HCT116 (cell line): ENCODE data around the gene LIN52. TPM values are rescaled to one million over a fixed set of nuclear protein-coding genes. Genes with fewer than 3 reads are reported as not detected.

ENCODE experiments used
- ATAC-seq: fragments of 200-7000 bp; cut with Tn5 transposase; 2 replicates; pipeline ENCODE4 v1.9.1; 2020; ENCODE audit warnings: mild to moderate bottlenecking, moderate library complexity
- BruUV-seq: library from RNA; stranded (reverse); fragments of 400-500 nt; replicated peaks from 2 replicates; lab custom pipeline; 2021; lab: Mats Ljungman, UMichigan
- CTCF ChIA-PET: fragments of 300-600 bp; sonication (Branson Sonifier 250); formaldehyde crosslinking; loops from one replicate; lab custom pipeline; 2021; ENCODE audit warnings: antibody characterized with exemption; lab: Charles Lee
- POLR2A ChIA-PET: fragments of 300-600, 350-600 bp; sonication (Branson Sonifier 250); formaldehyde crosslinking; loops from one replicate; lab custom pipeline; 2021; ENCODE audit warnings: antibody characterized with exemption; lab: Charles Lee
- RAD21 ChIA-PET, 2 experiments: fragments of 300-600 bp; sonication (Branson Sonifier 250); formaldehyde crosslinking; loops; one replicate each; lab custom pipeline; 2023; ENCODE audit warnings: low total read pairs in 2 of 2; ENCODE audit not compliant: uncharacterized antibody in 2 of 2, unreplicated experiment in 2 of 2, low non-redundant PET in 1 of 2; lab: Charles Lee
- DNase-seq: peaks from one replicate; pipeline ENCODE4 v3.0.0-alpha.2; 2010; ENCODE audit warnings: low read depth, low spot score
- H2AFZ ChIP-seq: fragments of 200-600 bp; shearing (Covaris generic), sonication (generic); 2 replicates; pipeline ENCODE4 v1.6.1; 2017; ENCODE audit warnings: low read depth, mixed run types, mixed read lengths, antibody characterized with exemption, low read length; ENCODE audit not compliant: poor library complexity, severe bottlenecking
- H3K27ac ChIP-seq: 2 replicates; pipeline ENCODE4 v1.5.1; 2012; ENCODE audit warnings: low read depth, low read length
- H3K27me3 ChIP-seq: fragments of 200-600 bp; sonication (generic); 2 replicates; pipeline ENCODE4 v1.6.1; 2016; ENCODE audit warnings: mixed run types, low read length, mixed read lengths; ENCODE audit not compliant: insufficient read depth
- H3K36me3 ChIP-seq, 2 experiments: fragments of 200-500 bp in 1 of 2; fragments of 200-600 bp in 1 of 2; sonication (Bioruptor generic) in 1 of 2; sonication (generic) in 1 of 2; 2 replicates each; pipeline versions ENCODE4 v1.5.1 to v1.6.1; 2014 to 2016; ENCODE audit warnings: low read length in 2 of 2, inconsistent platforms in 1 of 2, mixed read lengths in 1 of 2, mixed run types in 1 of 2; ENCODE audit not compliant: insufficient read depth in 2 of 2, control insufficient read depth in 1 of 2
- H3K4me1 ChIP-seq, 2 experiments: fragments of 200-600 bp in 1 of 2; sonication (generic) in 1 of 2; 2 replicates each; pipeline versions ENCODE4 v1.5.1 to v1.6.1; 2012 to 2017; ENCODE audit warnings: low read length in 2 of 2, inconsistent platforms in 1 of 2, mild to moderate bottlenecking in 1 of 2, mixed read lengths in 1 of 2, mixed run types in 1 of 2, moderate library complexity in 1 of 2; ENCODE audit not compliant: insufficient read depth in 2 of 2, control insufficient read depth in 1 of 2
- H3K4me2 ChIP-seq: fragments of 200-600 bp; sonication (generic); 2 replicates; pipeline ENCODE4 v1.6.1; 2017; ENCODE audit warnings: mixed run types, low read length, mixed read lengths
- H3K4me3 ChIP-seq, 2 experiments: fragments of 200-600 bp in 1 of 2; sonication (generic) in 1 of 2; replicated peaks in 1 of 2; 2 replicates each; pipeline ENCODE4 v1.5.1; 2011 to 2016; ENCODE audit warnings: low read length in 2 of 2, control low read depth in 1 of 2, low read depth in 1 of 2, mild to moderate bottlenecking in 1 of 2, mixed read lengths in 1 of 2, mixed run types in 1 of 2
- H3K79me2 ChIP-seq: fragments of 200-600 bp; sonication (generic); 2 replicates; pipeline ENCODE4 v1.6.1; 2017; ENCODE audit warnings: mild to moderate bottlenecking, mixed run types, low read length, moderate library complexity, mixed read lengths; ENCODE audit not compliant: insufficient read depth
- H3K9ac ChIP-seq: fragments of 200-600 bp; sonication (generic); 2 replicates; pipeline ENCODE4 v1.6.1; 2016; ENCODE audit warnings: low read length, mixed read lengths
- H3K9me2 ChIP-seq: fragments of 200-600 bp; sonication (generic), shearing (Covaris generic); 2 replicates; pipeline ENCODE4 v1.6.1; 2017; ENCODE audit warnings: mixed run types, mild to moderate bottlenecking, moderate library complexity; ENCODE audit not compliant: insufficient read depth
- H3K9me3 ChIP-seq, 2 experiments: fragments of 200-500 bp in 1 of 2; fragments of 200-600 bp in 1 of 2; sonication (Bioruptor generic) in 1 of 2; sonication (generic) in 1 of 2; 2 replicates each; pipeline ENCODE4 v1.6.1; 2014 to 2017; ENCODE audit warnings: low read length in 2 of 2, mixed read lengths in 2 of 2, inconsistent platforms in 1 of 2, low read depth in 1 of 2, mild to moderate bottlenecking in 1 of 2, mixed run types in 1 of 2, moderate library complexity in 1 of 2; ENCODE audit not compliant: control insufficient read depth in 1 of 2, insufficient read depth in 1 of 2
- H4K20me1 ChIP-seq: fragments of 200-600 bp; sonication (generic), shearing (Covaris generic); 2 replicates; pipeline ENCODE4 v1.6.1; 2017; ENCODE audit warnings: mixed run types, mild to moderate bottlenecking, moderate library complexity; ENCODE audit not compliant: insufficient read depth
- CEBPB ChIP-seq: IDR thresholded peaks from 2 replicates; pipeline ENCODE4 v1.6.1; 2012; ENCODE audit warnings: low read depth
- EGR1 ChIP-seq: IDR thresholded peaks from 2 replicates; pipeline ENCODE4 v1.6.1; 2012; ENCODE audit warnings: low read depth
- ELF1 ChIP-seq: IDR thresholded peaks from 2 replicates; pipeline ENCODE4 v1.6.1; 2012; ENCODE audit warnings: low read depth, borderline replicate concordance
- EZH2 ChIP-seq: fragments of 200-600 bp; sonication (generic); IDR thresholded peaks from 2 replicates; pipeline ENCODE4 v1.6.1; 2017; ENCODE audit warnings: antibody characterized with exemption, mixed run types
- EZH2phosphoT487 ChIP-seq: fragments of 200-600 bp; IDR thresholded peaks from 2 replicates; pipeline ENCODE4 v1.6.1; 2018; ENCODE audit warnings: antibody characterized with exemption, borderline replicate concordance
- POLR2A ChIP-seq: IDR thresholded peaks from 2 replicates; pipeline ENCODE4 v1.7.0; 2011; ENCODE audit warnings: borderline replicate concordance; ENCODE audit not compliant: insufficient read depth, insufficient read length; ENCODE audit errors: extremely low read depth
- YY1 ChIP-seq: IDR thresholded peaks from 2 replicates; pipeline ENCODE4 v1.6.1; 2011; ENCODE audit warnings: low read length, low read depth, moderate library complexity, mild to moderate bottlenecking; ENCODE audit not compliant: insufficient replicate concordance; ENCODE audit errors: extremely low read depth
- ZFX ChIP-seq: fragments of 450-650 bp; IDR thresholded peaks from 2 replicates; pipeline ENCODE4 v1.6.1; 2017
- ZNF274 ChIP-seq: fragments of 200-500 bp; sonication (Bioruptor generic); IDR thresholded peaks from 2 replicates; pipeline ENCODE4 v1.6.1; 2014; ENCODE audit warnings: mild to moderate bottlenecking, low read depth, low read length, inconsistent platforms
- intact Hi-C: fragments of 100-400 bp; cut with micrococcal nuclease; formaldehyde crosslinking; loops from 2 replicates; pipeline ENCODE4 v1.10.0; 2022
- total RNA-seq: library from RNA; stranded (reverse); gene quantifications from one replicate; pipeline ENCODE4 v1.2.1, GENCODE V29; 2021; ENCODE audit not compliant: unreplicated experiment
- TF ChIP-seq, protein P1 (sequence below): IDR thresholded peaks from 2 replicates; pipeline ENCODE4 v1.6.1; 2012; ENCODE audit warnings: low read depth
- TF ChIP-seq, protein P2 (sequence below): IDR thresholded peaks from 2 replicates; pipeline ENCODE4 v1.6.1; 2011; ENCODE audit warnings: mild to moderate bottlenecking, low read length, moderate library complexity; ENCODE audit not compliant: insufficient replicate concordance; ENCODE audit errors: extremely low read depth
- TF ChIP-seq, protein P3 (sequence below), 3 experiments: fragments of 200-600 bp in 1 of 3; sonication (generic) in 1 of 3; IDR thresholded peaks in 2 of 3; conservative IDR thresholded peaks in 1 of 3; 2 replicates each; pipeline ENCODE4 v1.5.1; 2012 to 2017; ENCODE audit warnings: low read depth in 2 of 3, low read length in 2 of 3, antibody characterized with exemption in 1 of 3, borderline replicate concordance in 1 of 3, control low read depth in 1 of 3, mild to moderate bottlenecking in 1 of 3, mixed read lengths in 1 of 3, mixed run types in 1 of 3, moderate library complexity in 1 of 3; ENCODE audit not compliant: insufficient read depth in 1 of 3

The LIN52 gene
- total RNA-seq, 1 experiment from 2014 or later = 9.6 TPM

DNA sequence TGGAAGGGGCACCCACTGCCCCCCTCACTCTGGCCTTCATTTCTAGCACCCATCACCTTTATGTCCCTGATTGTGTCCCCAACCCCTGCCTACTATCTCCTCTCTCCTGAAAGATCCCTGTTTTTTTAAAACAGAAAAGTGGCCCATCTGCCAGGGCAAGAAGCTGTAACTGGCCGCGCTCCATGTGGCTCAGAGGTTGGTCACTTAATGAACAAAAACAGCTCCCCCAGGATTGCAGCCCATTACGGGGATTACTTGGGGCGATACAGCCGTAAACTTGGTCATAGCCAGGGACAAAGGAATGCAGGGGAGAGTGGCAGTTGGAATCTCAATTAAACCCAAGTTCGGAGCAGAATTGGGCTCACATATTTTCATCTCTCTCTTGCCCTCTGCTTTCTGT, 119.7 kb downstream of the LIN52 start:
- intact Hi-C loops = loop anchor here (10.0 kb wide), 1 partner anchor 270 kb away; no protein-coding TSS in a partner anchor
- no TSS peak for BruUV-seq
- ATAC-seq = no peak

More for the DNA sequence above, 119.7 kb downstream of the LIN52 start:
- ChIA-PET POLR2A (no interaction called here), CTCF (no interaction called here), RAD21 (no interaction called here)
- TF ChIP-seq ELF1 (no peak), CEBPB (no peak), EGR1 (no peak), YY1 (no peak), POLR2A (no peak), ZFX (no peak), EZH2 (no peak), ZNF274 (no peak), EZH2phosphoT487 (no peak)
- TF ChIP-seq, protein P1, sequence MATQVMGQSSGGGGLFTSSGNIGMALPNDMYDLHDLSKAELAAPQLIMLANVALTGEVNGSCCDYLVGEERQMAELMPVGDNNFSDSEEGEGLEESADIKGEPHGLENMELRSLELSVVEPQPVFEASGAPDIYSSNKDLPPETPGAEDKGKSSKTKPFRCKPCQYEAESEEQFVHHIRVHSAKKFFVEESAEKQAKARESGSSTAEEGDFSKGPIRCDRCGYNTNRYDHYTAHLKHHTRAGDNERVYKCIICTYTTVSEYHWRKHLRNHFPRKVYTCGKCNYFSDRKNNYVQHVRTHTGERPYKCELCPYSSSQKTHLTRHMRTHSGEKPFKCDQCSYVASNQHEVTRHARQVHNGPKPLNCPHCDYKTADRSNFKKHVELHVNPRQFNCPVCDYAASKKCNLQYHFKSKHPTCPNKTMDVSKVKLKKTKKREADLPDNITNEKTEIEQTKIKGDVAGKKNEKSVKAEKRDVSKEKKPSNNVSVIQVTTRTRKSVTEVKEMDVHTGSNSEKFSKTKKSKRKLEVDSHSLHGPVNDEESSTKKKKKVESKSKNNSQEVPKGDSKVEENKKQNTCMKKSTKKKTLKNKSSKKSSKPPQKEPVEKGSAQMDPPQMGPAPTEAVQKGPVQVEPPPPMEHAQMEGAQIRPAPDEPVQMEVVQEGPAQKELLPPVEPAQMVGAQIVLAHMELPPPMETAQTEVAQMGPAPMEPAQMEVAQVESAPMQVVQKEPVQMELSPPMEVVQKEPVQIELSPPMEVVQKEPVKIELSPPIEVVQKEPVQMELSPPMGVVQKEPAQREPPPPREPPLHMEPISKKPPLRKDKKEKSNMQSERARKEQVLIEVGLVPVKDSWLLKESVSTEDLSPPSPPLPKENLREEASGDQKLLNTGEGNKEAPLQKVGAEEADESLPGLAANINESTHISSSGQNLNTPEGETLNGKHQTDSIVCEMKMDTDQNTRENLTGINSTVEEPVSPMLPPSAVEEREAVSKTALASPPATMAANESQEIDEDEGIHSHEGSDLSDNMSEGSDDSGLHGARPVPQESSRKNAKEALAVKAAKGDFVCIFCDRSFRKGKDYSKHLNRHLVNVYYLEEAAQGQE = no peak
- TF ChIP-seq, protein P2, sequence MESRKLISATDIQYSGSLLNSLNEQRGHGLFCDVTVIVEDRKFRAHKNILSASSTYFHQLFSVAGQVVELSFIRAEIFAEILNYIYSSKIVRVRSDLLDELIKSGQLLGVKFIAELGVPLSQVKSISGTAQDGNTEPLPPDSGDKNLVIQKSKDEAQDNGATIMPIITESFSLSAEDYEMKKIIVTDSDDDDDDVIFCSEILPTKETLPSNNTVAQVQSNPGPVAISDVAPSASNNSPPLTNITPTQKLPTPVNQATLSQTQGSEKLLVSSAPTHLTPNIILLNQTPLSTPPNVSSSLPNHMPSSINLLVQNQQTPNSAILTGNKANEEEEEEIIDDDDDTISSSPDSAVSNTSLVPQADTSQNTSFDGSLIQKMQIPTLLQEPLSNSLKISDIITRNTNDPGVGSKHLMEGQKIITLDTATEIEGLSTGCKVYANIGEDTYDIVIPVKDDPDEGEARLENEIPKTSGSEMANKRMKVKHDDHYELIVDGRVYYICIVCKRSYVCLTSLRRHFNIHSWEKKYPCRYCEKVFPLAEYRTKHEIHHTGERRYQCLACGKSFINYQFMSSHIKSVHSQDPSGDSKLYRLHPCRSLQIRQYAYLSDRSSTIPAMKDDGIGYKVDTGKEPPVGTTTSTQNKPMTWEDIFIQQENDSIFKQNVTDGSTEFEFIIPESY = no peak
- TF ChIP-seq, protein P3, sequence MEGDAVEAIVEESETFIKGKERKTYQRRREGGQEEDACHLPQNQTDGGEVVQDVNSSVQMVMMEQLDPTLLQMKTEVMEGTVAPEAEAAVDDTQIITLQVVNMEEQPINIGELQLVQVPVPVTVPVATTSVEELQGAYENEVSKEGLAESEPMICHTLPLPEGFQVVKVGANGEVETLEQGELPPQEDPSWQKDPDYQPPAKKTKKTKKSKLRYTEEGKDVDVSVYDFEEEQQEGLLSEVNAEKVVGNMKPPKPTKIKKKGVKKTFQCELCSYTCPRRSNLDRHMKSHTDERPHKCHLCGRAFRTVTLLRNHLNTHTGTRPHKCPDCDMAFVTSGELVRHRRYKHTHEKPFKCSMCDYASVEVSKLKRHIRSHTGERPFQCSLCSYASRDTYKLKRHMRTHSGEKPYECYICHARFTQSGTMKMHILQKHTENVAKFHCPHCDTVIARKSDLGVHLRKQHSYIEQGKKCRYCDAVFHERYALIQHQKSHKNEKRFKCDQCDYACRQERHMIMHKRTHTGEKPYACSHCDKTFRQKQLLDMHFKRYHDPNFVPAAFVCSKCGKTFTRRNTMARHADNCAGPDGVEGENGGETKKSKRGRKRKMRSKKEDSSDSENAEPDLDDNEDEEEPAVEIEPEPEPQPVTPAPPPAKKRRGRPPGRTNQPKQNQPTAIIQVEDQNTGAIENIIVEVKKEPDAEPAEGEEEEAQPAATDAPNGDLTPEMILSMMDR (IDR thresholded peaks at IDR 0.05 in 2 of 3, conservative IDR thresholded peaks at IDR 0.05 in 1 of 3; ENCODE audit: borderline replicate concordance in 1 of 3, insufficient read depth in 1 of 3, low read depth in 2 of 3, low read length in 2 of 3) = no peak
- DNase-seq = no peak
- no peaks in the 10 kb centered on the region for H3K9me2 ChIP-seq
- no peaks in the 10 kb centered on the region for H3K4me1 ChIP-seq
- no peaks in the 10 kb centered on the region for H3K27me3 ChIP-seq
- no peak overlapping the region for H3K9ac ChIP-seq
- no peaks in the 10 kb centered on the region; a peak in 1 of 4 replicates for H3K36me3 ChIP-seq
- H3K79me2 ChIP-seq = no peaks in the 10 kb centered on the region
- no peaks in the 10 kb centered on the region for H4K20me1 ChIP-seq
- no peak overlapping the region for H2AFZ ChIP-seq
- H3K9me3 ChIP-seq = no peaks in the 10 kb centered on the region
- H3K4me2 ChIP-seq = no peak overlapping the region
- no peak overlapping the region for H3K27ac ChIP-seq
- H3K4me3 ChIP-seq = no peak overlapping the region
